ENCODE results near the gene HRAS. TPM values are rescaled to one million over a fixed set of nuclear protein-coding genes. Genes with fewer than 3 reads are reported as not detected.

Gene HRAS
- polyA plus RNA-seq, 1 experiment, result 44.7 TPM

DNA sequence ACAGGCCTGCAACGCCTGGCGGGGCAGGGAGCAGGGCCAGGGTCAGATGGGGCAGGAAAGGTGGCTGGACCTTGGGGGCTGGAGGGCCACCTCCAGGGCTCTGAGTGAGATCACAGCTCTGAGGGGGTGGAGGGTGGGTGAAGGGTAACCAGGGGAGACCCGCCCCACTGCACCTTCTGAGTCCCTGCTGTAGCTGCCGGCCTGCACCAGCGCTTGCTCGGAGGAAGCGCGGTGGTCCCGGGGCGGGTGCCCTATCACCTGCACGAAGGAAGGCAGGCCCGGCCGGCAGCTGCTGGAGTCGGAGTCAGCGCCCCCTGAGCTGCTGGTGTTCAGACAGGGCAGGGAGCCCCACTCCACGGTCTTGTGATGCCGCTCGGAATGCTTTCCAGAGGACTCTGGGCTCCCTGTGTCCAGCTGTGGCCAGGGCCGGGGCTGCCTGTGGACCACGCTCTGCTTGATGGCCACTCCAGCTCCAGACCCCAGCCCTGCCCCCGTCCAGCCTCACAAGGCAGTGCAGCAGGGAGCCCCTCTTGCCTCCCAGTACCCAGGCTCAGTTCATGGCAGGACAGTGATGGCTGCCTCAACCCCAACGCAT lies 21.4 kb upstream of the HRAS start:
- POLR2A ChIA-PET, result interaction anchor here (1.0 to 1.3 kb wide), 2 partner anchors 11 to 19 kb away, joined by 3 to 4 read pairs; partner anchors contain the start of gene PHRF1
- CTCF ChIA-PET, result interaction anchor here (1.2 kb wide), 1 partner anchor 21 kb away, joined by 3 read pairs; no protein-coding TSS in a partner anchor

DNA sequence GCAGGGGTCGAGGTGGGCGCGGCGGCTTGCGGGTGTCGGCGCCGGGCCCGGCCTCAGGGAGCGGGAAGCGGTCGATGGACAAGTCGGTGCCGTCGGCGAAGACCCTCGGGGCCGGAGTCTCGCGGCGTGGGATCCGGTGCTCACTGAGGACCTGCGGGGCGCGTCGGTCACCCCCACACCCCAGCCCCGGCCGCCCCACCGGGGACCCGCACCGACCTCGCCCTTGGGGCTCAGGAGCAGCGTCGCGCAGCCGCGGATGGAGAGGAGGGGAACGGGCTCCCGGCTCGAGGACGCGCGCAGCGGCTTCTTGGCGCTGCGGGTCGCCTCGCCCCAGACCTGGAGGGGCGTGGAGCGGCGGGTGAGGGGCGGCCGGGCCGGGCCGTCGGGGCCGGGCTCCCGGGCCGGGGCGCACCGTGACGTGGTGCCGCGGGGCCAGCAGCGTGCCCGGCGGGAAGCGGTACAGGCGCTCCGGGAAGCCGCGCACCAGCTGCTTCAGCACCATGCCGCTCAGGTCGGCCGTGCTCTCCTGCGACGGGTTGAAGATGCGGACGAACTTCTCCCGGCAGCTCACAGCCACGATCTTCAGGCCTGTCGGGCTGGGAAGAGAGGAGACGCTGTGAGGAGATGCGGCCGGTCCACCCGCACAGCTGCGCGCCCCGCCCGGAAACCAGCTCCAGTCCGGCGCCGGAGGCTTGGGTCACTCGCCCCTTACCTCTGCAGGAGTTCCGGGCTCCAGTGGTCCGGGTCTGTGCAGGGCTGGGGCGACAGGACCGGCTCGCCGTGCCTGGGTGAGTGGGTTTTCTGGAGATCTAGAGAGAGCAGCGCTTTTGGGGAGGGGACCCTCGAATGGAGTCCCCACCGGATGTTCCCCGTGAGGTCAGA lies 20.6 kb upstream of the HRAS start:
- TF ChIP-seq, protein P1, sequence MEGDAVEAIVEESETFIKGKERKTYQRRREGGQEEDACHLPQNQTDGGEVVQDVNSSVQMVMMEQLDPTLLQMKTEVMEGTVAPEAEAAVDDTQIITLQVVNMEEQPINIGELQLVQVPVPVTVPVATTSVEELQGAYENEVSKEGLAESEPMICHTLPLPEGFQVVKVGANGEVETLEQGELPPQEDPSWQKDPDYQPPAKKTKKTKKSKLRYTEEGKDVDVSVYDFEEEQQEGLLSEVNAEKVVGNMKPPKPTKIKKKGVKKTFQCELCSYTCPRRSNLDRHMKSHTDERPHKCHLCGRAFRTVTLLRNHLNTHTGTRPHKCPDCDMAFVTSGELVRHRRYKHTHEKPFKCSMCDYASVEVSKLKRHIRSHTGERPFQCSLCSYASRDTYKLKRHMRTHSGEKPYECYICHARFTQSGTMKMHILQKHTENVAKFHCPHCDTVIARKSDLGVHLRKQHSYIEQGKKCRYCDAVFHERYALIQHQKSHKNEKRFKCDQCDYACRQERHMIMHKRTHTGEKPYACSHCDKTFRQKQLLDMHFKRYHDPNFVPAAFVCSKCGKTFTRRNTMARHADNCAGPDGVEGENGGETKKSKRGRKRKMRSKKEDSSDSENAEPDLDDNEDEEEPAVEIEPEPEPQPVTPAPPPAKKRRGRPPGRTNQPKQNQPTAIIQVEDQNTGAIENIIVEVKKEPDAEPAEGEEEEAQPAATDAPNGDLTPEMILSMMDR (IDR thresholded peaks at IDR 0.05; ENCODE audit: low read depth, low read length), result no peak
- no peak for DNase-seq (ENCODE audit: low read depth, low spot score)
- ChIA-PET CTCF (interaction anchor here (1.5 to 2.2 kb wide), 3 partner anchors 11 to 171 kb away, joined by 5 to 8 read pairs (median 7); no protein-coding TSS in a partner anchor), POLR2A (interaction anchor here (1.0 to 1.3 kb wide), 2 partner anchors 12 to 20 kb away, joined by 3 to 4 read pairs; partner anchors contain the start of gene PHRF1)
- Histone ChIP-seq H3K27me3 (ENCODE audit: control insufficient read depth, insufficient read depth, low read length) (peaks cover 45% of the 10 kb centered on the region), H3K4me3 (ENCODE audit: low read depth, low read length) (no peak overlapping the region), H3K27ac (ENCODE audit: low read depth, low read length) (no peak overlapping the region), H3K9me3 (ENCODE audit: control insufficient read depth, insufficient read depth, low read length) (peaks cover 3% of the 10 kb centered on the region; the same call in 1 of the 2 replicates)

More for the DNA sequence above, 21.4 kb upstream of the HRAS start:
- TF ChIP-seq, protein P1 (IDR thresholded peaks at IDR 0.05; ENCODE audit: low read depth, low read length), result no peak
- Histone ChIP-seq H3K27me3 (ENCODE audit: control insufficient read depth, insufficient read depth, low read length) (peaks cover 45% of the 10 kb centered on the region), H3K9me3 (ENCODE audit: control insufficient read depth, insufficient read depth, low read length) (peaks cover 3% of the 10 kb centered on the region; the same call in 1 of the 2 replicates), H3K27ac (ENCODE audit: low read depth, low read length) (no peak overlapping the region), H3K4me3 (ENCODE audit: low read depth, low read length) (no peak overlapping the region)
- DNase-seq (ENCODE audit: low read depth, low spot score), result no peak

DNA sequence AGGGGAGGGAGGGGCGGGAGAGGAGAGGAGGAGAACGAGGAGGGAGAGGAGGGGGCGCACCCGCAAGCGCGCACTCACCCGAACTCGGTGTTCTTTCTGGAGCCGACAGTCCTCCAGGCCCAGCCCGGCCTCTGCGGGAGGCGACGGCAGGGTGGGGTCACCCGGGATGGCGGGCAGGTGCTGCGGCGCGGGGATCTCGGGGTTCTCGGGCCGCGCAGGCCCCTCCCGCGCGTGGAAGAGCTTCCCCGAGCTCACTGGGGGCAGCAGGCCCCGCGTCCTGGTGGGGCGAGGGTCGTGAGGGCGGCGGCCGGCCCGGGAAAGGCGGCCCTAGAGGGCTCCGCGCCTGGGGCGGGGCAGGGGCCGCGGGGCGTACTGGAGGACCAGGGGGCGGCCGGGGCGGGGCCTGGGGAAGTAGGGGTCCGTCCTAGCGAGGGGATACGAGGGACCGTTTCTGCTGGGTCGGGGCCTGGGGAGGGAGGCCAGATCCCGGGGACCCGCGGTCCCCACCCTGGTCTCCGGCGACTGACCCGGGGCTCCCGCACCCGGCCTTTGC lies 19.9 kb upstream of the HRAS start:
- Histone ChIP-seq H3K27me3 (ENCODE audit: control insufficient read depth, insufficient read depth, low read length) (peaks cover 45% of the 10 kb centered on the region), H3K9me3 (ENCODE audit: control insufficient read depth, insufficient read depth, low read length) (peaks cover 3% of the 10 kb centered on the region; the same call in 1 of the 2 replicates), H3K4me3 (ENCODE audit: low read depth, low read length) (no peak overlapping the region), H3K27ac (ENCODE audit: low read depth, low read length) (no peak overlapping the region)
- CTCF ChIA-PET, result interaction anchor here (0.8 to 2.2 kb wide), 5 partner anchors 10 to 229 kb away, joined by 3 to 8 read pairs (median 6); no protein-coding TSS in a partner anchor
- POLR2A ChIA-PET, result interaction anchor here (1.0 kb wide), 1 partner anchor 12 kb away, joined by 3 read pairs; no protein-coding TSS in a partner anchor
- DNase-seq (ENCODE audit: low read depth, low spot score), result no peak
- TF ChIP-seq, protein P1 (IDR thresholded peaks at IDR 0.05; ENCODE audit: low read depth, low read length), result no peak

DNA sequence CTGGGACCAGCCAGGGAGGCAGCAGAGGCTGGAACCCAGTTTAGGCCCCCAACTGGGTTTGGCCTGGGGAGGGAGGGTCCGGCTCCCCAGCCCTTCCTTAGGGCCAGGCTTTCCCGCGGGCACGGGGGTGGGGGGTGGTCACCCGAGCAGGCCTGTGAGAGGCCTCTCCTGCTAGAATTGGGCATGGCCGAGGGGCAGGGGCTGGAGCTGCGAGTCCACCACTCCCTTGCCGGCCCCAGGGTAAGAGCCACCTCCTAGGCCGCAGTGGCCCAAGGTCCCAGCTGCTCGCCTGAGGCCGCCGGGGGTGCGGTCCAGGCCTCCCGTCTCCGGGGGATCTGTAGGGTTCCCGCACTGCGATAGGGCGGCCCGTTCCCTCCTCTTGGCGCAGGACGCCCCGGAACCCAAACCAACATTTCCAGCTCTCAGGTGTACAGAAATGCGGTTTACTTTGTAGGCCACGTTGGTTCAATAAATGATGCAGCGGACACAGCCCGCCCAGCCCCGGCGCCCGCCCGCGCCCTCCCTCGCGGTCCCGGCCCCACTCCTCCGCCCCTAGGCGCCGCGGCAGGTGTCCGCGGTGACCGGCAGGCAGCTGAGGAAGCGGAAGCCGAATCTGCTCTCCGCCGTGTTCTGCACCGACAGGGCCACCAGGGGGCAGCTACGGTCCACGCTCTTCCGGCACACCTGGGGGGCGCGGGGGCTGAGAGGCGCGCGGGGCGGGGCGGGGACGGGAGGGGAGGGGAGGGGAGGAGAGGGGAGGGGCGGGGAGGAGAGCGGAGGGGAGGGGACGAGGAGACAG lies 19.3 kb upstream of the HRAS start:
- ChIA-PET CTCF (interaction anchor here (0.7 to 2.2 kb wide), 6 partner anchors 9 to 229 kb away, joined by 3 to 8 read pairs (median 6); no protein-coding TSS in a partner anchor), POLR2A (no interaction called here)
- H3K9me3 ChIP-seq (ENCODE audit: control insufficient read depth, insufficient read depth, low read length), result peaks cover 3% of the 10 kb centered on the region; the same call in 1 of the 2 replicates
- H3K27ac ChIP-seq (ENCODE audit: low read depth, low read length), result no peak overlapping the region
- TF ChIP-seq, protein P1 (IDR thresholded peaks at IDR 0.05; ENCODE audit: low read depth, low read length), result peak; percentile 51
- DNase-seq (ENCODE audit: low read depth, low spot score), result no peak
- H3K4me3 ChIP-seq (ENCODE audit: low read depth, low read length), result no peak overlapping the region
- H3K27me3 ChIP-seq (ENCODE audit: control insufficient read depth, insufficient read depth, low read length), result peaks cover 45% of the 10 kb centered on the region
